GM23248 (cell line): Measurements from ENCODE around the gene ESYT2.

ENCODE experiments used
- EZH2 ChIP-seq: fragments of 200-600 bp; sonication (generic); IDR thresholded peaks from 2 replicates; pipeline ENCODE4 v1.6.1; 2018; ENCODE audit warnings: antibody characterized with exemption, mild to moderate bottlenecking; ENCODE audit not compliant: insufficient read depth, poor library complexity, severe bottlenecking
- EZH2phosphoT487 ChIP-seq: fragments of 200-600 bp; sonication (generic); IDR thresholded peaks from 2 replicates; pipeline ENCODE4 v1.6.1; 2018; ENCODE audit warnings: antibody characterized with exemption, moderate library complexity, mild to moderate bottlenecking, low read depth; ENCODE audit not compliant: insufficient read depth

DNA sequence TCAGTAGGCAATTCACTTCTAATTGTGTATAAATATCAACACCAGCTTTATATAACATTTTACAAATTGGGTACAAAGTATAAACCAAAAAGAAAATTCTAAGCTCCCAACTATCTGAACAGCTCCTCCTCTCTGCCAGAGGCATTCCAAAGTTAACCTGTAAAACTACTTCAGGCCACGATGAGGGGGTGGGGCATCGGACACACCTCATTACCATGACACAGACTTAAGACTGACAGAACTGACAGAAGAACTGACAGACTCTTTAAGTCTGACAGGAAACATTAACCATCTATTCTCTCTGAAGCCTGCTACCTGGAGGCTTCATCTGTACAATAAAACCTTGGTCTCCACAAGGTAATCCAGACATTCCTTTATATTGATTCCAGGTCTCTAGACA is 12.3 kb downstream of the ESYT2 start:
- TF ChIP-seq EZH2: no peak
- no peak for TF ChIP-seq EZH2phosphoT487
